ENCODE measurements around the gene PBXIP1. TPM values are rescaled to one million over a fixed set of nuclear protein-coding genes. Genes with fewer than 3 reads are reported as not detected.

Gene PBXIP1
- total and polyA plus RNA-seq, 2 of the 13 experiments (the other 11 are each of a cell fraction or from before 2014, with no cell fraction given), result 16.3 to 31.9 TPM

DNA sequence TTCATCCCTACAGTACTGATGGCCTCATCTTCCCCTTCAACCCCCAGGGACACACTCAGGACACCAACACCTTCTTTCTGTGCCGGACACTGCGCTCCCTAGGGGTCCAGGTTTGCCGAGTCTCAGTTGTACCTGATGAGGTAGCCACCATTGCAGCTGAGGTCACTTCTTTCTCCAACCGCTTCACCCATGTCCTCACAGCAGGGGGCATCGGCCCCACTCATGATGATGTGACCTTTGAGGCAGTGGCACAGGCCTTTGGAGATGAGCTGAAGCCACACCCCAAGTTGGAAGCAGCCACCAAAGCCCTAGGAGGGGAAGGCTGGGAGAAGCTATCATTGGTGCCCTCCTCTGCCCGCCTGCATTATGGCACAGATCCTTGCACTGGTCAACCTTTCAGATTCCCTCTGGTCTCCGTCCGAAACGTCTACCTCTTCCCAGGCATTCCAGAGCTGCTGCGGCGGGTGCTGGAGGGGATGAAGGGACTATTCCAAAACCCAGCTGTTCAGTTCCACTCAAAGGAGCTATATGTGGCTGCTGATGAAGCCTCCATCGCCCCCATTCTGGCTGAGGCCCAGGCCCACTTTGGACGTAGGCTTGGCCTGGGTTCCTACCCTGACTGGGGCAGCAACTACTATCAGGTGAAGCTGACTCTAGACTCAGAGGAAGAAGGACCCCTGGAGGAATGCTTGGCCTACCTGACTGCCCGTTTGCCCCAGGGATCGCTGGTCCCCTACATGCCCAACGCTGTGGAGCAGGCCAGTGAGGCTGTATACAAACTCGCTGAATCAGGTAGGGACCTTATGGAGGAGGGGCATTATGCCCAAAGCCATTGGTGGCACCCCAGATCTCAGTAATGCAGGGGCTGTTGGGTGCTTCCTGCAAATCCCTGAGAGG lies 32.4 kb upstream of the PBXIP1 start:
- H3K27ac ChIP-seq (ENCODE audit: extremely low read length, insufficient read depth, low read length), result no peak overlapping the region
- H3K9me3 ChIP-seq (ENCODE audit: low read length), result no peaks in the 10 kb centered on the region
- ATAC-seq (no peak; the same call in 2 of the 3 replicates), FAIRE-seq (no peak), DNase-seq (ENCODE audit: low spot score) (no peak)
- no peaks in the 10 kb centered on the region for H4K20me1 ChIP-seq (ENCODE audit: insufficient read depth, low read length)
- no peak overlapping the region for H2AFZ ChIP-seq (ENCODE audit: low read length)
- no peak overlapping the region for H3K4me2 ChIP-seq (ENCODE audit: low read depth, low read length)
- POLR2A ChIA-PET, result interaction anchor here (0.7 to 2.1 kb wide), 10 partner anchors 12 to 75 kb away, joined by 3 to 9 read pairs (median 6); partner anchors contain the start of genes EFNA4, PBXIP1 and SHC1
- CTCF ChIA-PET (ENCODE audit: low intra/inter-chr PET ratio, low total read pairs), result interaction anchor here (2.1 kb wide), 1 partner anchor 29 kb away, joined by 13 read pairs; no protein-coding TSS in a partner anchor
- H3K9ac ChIP-seq (ENCODE audit: insufficient read depth, low read depth, low read length), result no peak overlapping the region
- H3K79me2 ChIP-seq (ENCODE audit: insufficient read depth, low read length), result peaks cover 14% of the 10 kb centered on the region
- H3K27me3 ChIP-seq (ENCODE audit: control insufficient read depth in 1 of 2, insufficient read depth in 2 of 2, low read length in 2 of 2), result no peaks in the 10 kb centered on the region
- in situ Hi-C loops (cut with HindIII; ENCODE audit: extremely low pct_ligation_motif_present, low pct_unique_long_range_greater_than_20kb) (no loop called here), intact Hi-C loops (cut with micrococcal nuclease; ENCODE audit: unreplicated experiment) (no loop called here)
- peaks cover 38% of the 10 kb centered on the region for H3K4me1 ChIP-seq (ENCODE audit: insufficient read depth, low read length)
- peaks cover 5 to 18% of the 10 kb centered on the region in 2 experiments; a peak in 2 of 5 replicates for H3K36me3 ChIP-seq (replicated peaks in 1 of 2; ENCODE audit: control insufficient read depth in 1 of 2, insufficient read depth in 2 of 2, low read length in 2 of 2)
- WGBS (ENCODE audit: low lambda C conversion rate), result 93% methylated on average over 12 of the region's 17 CpGs
- no TSS peak for BruUV-seq (replicated peaks)
- H3K4me3 ChIP-seq (replicated peaks in 1 of 3; ENCODE audit: insufficient read depth in 1 of 3, low read depth in 2 of 3, low read length in 3 of 3), result no peak overlapping the region
- TF ChIP-seq, protein P1, sequence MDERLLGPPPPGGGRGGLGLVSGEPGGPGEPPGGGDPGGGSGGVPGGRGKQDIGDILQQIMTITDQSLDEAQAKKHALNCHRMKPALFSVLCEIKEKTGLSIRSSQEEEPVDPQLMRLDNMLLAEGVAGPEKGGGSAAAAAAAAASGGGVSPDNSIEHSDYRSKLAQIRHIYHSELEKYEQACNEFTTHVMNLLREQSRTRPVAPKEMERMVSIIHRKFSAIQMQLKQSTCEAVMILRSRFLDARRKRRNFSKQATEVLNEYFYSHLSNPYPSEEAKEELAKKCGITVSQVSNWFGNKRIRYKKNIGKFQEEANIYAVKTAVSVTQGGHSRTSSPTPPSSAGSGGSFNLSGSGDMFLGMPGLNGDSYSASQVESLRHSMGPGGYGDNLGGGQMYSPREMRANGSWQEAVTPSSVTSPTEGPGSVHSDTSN (CRISPR knock-in tag; IDR thresholded peaks at IDR 0.05), result no peak
- TF ChIP-seq YEATS2 (CRISPR knock-in tag; IDR thresholded peaks at IDR 0.05; ENCODE audit: borderline replicate concordance) (no peak), SMC3 (IDR thresholded peaks at IDR 0.05; ENCODE audit: low read length) (peak; percentile 42; the same call in 1 of the 2 replicates), STAG1 (CRISPR knock-in tag; IDR thresholded peaks at IDR 0.05) (peak; percentile 46), MAFK (conservative IDR thresholded peaks at IDR 0.05 in 1 of 2, IDR thresholded peaks at IDR 0.05 in 1 of 2; ENCODE audit: low read length in 2 of 2) (no peak), MAZ (IDR thresholded peaks at IDR 0.05; ENCODE audit: borderline replicate concordance, low read depth, low read length) (no peak), MAZ (CRISPR knock-in tag; IDR thresholded peaks at IDR 0.05; ENCODE audit: low read depth) (no peak), NR2F6 (IDR thresholded peaks at IDR 0.05) (no peak), NR2F6 (CRISPR knock-in tag; IDR thresholded peaks at IDR 0.05) (peak; percentile 51; the same call in 1 of the 2 replicates), HNF4G (IDR thresholded peaks at IDR 0.05; ENCODE audit: borderline replicate concordance, low read depth, low read length) (no peak), HNF4G (CRISPR knock-in tag; IDR thresholded peaks at IDR 0.05; ENCODE audit: borderline replicate concordance, low read depth) (no peak), MTF2 (CRISPR knock-in tag; IDR thresholded peaks at IDR 0.05; ENCODE audit: borderline replicate concordance) (no peak), ZNF230 (CRISPR knock-in tag; IDR thresholded peaks at IDR 0.05) (no peak), MIER2 (CRISPR knock-in tag; IDR thresholded peaks at IDR 0.05) (no peak), RAD21 (CRISPR knock-in tag; IDR thresholded peaks at IDR 0.05) (peak; percentile 20; the same call in 1 of the 2 replicates), NFE2 (CRISPR knock-in tag; IDR thresholded peaks at IDR 0.05) (no peak), SPEN (CRISPR knock-in tag; IDR thresholded peaks at IDR 0.05; ENCODE audit: low read depth) (no peak), MED8 (CRISPR knock-in tag; IDR thresholded peaks at IDR 0.05; ENCODE audit: insufficient replicate concordance) (no peak), ZNF883 (CRISPR knock-in tag; IDR thresholded peaks at IDR 0.05; ENCODE audit: not compliant biosample characterization) (peak; percentile 7), IKZF1 (IDR thresholded peaks at IDR 0.05) (no peak), FOSL2 (CRISPR knock-in tag; IDR thresholded peaks at IDR 0.05) (no peak)
- TF ChIP-seq, protein P2, sequence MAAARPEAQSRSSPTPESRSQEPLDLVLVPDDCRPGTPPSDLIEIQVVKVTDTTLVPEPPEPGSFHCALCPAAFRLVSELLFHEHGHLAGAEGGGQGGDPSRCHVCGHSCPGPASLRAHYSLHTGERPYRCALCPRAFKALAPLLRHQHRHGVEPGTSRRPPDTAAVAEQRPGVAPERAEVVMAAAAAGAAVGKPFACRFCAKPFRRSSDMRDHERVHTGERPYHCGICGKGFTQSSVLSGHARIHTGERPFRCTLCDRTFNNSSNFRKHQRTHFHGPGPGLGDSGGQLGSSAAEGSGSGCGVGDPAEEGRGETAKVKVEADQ (CRISPR knock-in tag; IDR thresholded peaks at IDR 0.05; ENCODE audit: borderline replicate concordance), result no peak
- TF ChIP-seq, protein P3, sequence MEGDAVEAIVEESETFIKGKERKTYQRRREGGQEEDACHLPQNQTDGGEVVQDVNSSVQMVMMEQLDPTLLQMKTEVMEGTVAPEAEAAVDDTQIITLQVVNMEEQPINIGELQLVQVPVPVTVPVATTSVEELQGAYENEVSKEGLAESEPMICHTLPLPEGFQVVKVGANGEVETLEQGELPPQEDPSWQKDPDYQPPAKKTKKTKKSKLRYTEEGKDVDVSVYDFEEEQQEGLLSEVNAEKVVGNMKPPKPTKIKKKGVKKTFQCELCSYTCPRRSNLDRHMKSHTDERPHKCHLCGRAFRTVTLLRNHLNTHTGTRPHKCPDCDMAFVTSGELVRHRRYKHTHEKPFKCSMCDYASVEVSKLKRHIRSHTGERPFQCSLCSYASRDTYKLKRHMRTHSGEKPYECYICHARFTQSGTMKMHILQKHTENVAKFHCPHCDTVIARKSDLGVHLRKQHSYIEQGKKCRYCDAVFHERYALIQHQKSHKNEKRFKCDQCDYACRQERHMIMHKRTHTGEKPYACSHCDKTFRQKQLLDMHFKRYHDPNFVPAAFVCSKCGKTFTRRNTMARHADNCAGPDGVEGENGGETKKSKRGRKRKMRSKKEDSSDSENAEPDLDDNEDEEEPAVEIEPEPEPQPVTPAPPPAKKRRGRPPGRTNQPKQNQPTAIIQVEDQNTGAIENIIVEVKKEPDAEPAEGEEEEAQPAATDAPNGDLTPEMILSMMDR (CRISPR knock-in tag; IDR thresholded peaks at IDR 0.05), result peak; percentile 62
